Gastroesophageal sphincter (tissue), 3 donors: ENCODE measurements around the gene PAPPA.

Experiments used
- CTCF ChIP-seq, 4 experiments: fragments of 200-600 bp in 2 of 4; fragments of 450-650 bp in 2 of 4; sonication (generic) in 1 of 4; IDR thresholded peaks; one replicate each; pipeline ENCODE4 v1.5.1; 2017 to 2019; ENCODE audit warnings: antibody characterized with exemption in 4 of 4, mild to moderate bottlenecking in 2 of 4, moderate library complexity in 2 of 4
- EP300 ChIP-seq: sonication (generic); formaldehyde crosslinking; IDR thresholded peaks from one replicate; pipeline ENCODE4 v1.6.1; 2017; ENCODE audit warnings: antibody characterized with exemption, mild to moderate bottlenecking
- POLR2A ChIP-seq, 2 donors: fragments of 450-650 bp; IDR thresholded peaks; one replicate each; pipeline ENCODE4 v1.6.1; 2017; ENCODE audit warnings: antibody characterized with exemption in 2 of 2, mild to moderate bottlenecking in 2 of 2, moderate library complexity in 1 of 2
- POLR2AphosphoS5 ChIP-seq: sonication (generic); formaldehyde crosslinking; IDR thresholded peaks from one replicate; pipeline ENCODE4 v1.6.1; 2017; ENCODE audit warnings: antibody characterized with exemption

DNA sequence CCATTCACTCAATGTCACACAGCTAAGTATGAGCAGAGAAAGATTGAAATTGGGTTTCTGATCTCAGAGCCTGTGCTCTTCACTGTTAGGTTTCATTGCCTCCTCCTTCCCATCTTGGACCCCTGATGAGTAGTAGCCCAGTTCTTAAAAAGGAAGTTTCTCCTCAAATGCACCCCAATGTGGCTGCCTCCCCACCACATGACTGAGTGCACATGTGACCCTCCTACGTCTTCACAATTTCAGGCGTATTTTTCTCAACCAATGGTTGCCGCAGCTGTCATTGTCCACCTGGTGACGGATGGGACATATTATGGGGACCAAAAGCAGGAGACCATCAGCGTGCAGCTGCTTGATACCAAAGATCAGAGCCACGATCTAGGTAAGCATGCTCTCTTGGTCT, 178.5 kb downstream of the PAPPA start:
- TF ChIP-seq CTCF (IDR thresholded peaks at IDR 0.05) = no peak
- no peak for TF ChIP-seq POLR2A (IDR thresholded peaks at IDR 0.05)
- TF ChIP-seq POLR2AphosphoS5 = no peak
- no peak for TF ChIP-seq EP300
